WTC11 (cell line): Measurements from ENCODE around the gene CDPF1. TPM values are rescaled to one million over a fixed set of nuclear protein-coding genes. Genes with fewer than 3 reads are reported as not detected.

Experiments used
- ATAC-seq: fragments of 200-7000 bp; cut with Tn5 transposase; 2 replicates; pipeline ENCODE4 v1.10.0; 2021; ENCODE audit warnings: mild to moderate bottlenecking, moderate library complexity
- CTCF ChIA-PET: fragments of 300-600 bp; sonication (Branson Sonifier 250); formaldehyde crosslinking; loops from one replicate; lab custom pipeline; 2021; ENCODE audit warnings: antibody characterized with exemption; lab: Charles Lee
- POLR2A ChIA-PET: fragments of 350-600 bp; sonication (Branson Sonifier 250); formaldehyde crosslinking; loops from one replicate; lab custom pipeline; 2021; ENCODE audit warnings: antibody characterized with exemption; lab: Charles Lee
- DNase-seq: peaks from one replicate; pipeline ENCODE4 v3.0.0; 2021; ENCODE audit warnings: low spot score
- H3K27ac Mint-ChIP-seq: 2 replicates; pipeline ENCODE4 v1.8.0; 2021; ENCODE audit warnings: mixed read lengths
- H3K27me3 Mint-ChIP-seq: 2 replicates; pipeline ENCODE4 v1.8.0; 2021; ENCODE audit warnings: low read depth, mild to moderate bottlenecking, moderate library complexity, mixed read lengths
- H3K36me3 Mint-ChIP-seq: 2 replicates; pipeline ENCODE4 v1.8.0; 2021; ENCODE audit warnings: mixed read lengths
- H3K4me1 Mint-ChIP-seq: 2 replicates; pipeline ENCODE4 v1.8.0; 2022; ENCODE audit warnings: mixed read lengths
- H3K4me3 Mint-ChIP-seq: 2 replicates; pipeline ENCODE4 v1.8.0; 2021; ENCODE audit warnings: mild to moderate bottlenecking, moderate library complexity, mixed read lengths
- H3K9me3 Mint-ChIP-seq: 2 replicates; pipeline ENCODE4 v1.8.0; 2021; ENCODE audit warnings: mixed read lengths
- CREB1 ChIP-seq: sonication (generic); formaldehyde crosslinking; IDR thresholded peaks from 2 replicates; pipeline ENCODE4 v1.8.0; 2023; ENCODE audit warnings: mild to moderate bottlenecking, missing genetic modification reagents
- CREM ChIP-seq: sonication (generic); formaldehyde crosslinking; IDR thresholded peaks from 2 replicates; pipeline ENCODE4 v1.8.1; 2022; ENCODE audit warnings: mild to moderate bottlenecking, missing genetic modification reagents, moderate library complexity
- E2F1 ChIP-seq: sonication (generic); formaldehyde crosslinking; IDR thresholded peaks from 2 replicates; pipeline ENCODE4 v1.8.0; 2022; ENCODE audit warnings: mild to moderate bottlenecking, missing genetic modification reagents
- ERG ChIP-seq: fragments of 250-450 bp; sonication (Bioruptor Pico); IDR thresholded peaks from 2 replicates; pipeline ENCODE4 v1.8.0; 2021; ENCODE audit warnings: mild to moderate bottlenecking
- HMGA2 ChIP-seq: fragments of 250-450 bp; sonication (Bioruptor Pico); IDR thresholded peaks from 2 replicates; pipeline ENCODE4 v1.4.0; 2021; ENCODE audit warnings: mild to moderate bottlenecking, moderate library complexity
- HMGXB4 ChIP-seq: sonication (generic); formaldehyde crosslinking; IDR thresholded peaks from 2 replicates; pipeline ENCODE4 v1.8.1; 2023; ENCODE audit warnings: mild to moderate bottlenecking, moderate library complexity, missing genetic modification reagents
- JUN ChIP-seq: sonication (generic); formaldehyde crosslinking; IDR thresholded peaks from 2 replicates; pipeline ENCODE4 v1.8.0; 2023; ENCODE audit warnings: mild to moderate bottlenecking, missing genetic modification reagents
- MXD4 ChIP-seq: fragments of 250-450 bp; sonication (Bioruptor Pico); IDR thresholded peaks from 2 replicates; pipeline ENCODE4 v1.8.0; 2021; ENCODE audit warnings: mild to moderate bottlenecking, moderate library complexity, borderline replicate concordance
- NFATC4 ChIP-seq: fragments of 250-450 bp; sonication (Bioruptor Pico); IDR thresholded peaks from 2 replicates; pipeline ENCODE4 v1.9.0; 2021; ENCODE audit warnings: mild to moderate bottlenecking
- NR2C2 ChIP-seq: sonication (generic); formaldehyde crosslinking; IDR thresholded peaks from 2 replicates; pipeline ENCODE4 v1.8.0; 2022; ENCODE audit warnings: mild to moderate bottlenecking, missing genetic modification reagents
- RELA ChIP-seq: sonication (generic); formaldehyde crosslinking; IDR thresholded peaks from 2 replicates; pipeline ENCODE4 v1.8.1; 2022; ENCODE audit warnings: missing genetic modification reagents, mild to moderate bottlenecking, borderline replicate concordance
- RORB ChIP-seq: fragments of 250-450 bp; sonication (Bioruptor Pico); IDR thresholded peaks from 2 replicates; pipeline ENCODE4 v1.9.0; 2021; ENCODE audit warnings: mild to moderate bottlenecking
- TEAD4 ChIP-seq: sonication (generic); formaldehyde crosslinking; IDR thresholded peaks from 2 replicates; pipeline ENCODE4 v1.8.0; 2022; ENCODE audit warnings: mild to moderate bottlenecking, missing genetic modification reagents
- ZBTB21 ChIP-seq: sonication (generic); formaldehyde crosslinking; IDR thresholded peaks from 2 replicates; pipeline ENCODE4 v1.8.1; 2023; ENCODE audit warnings: mild to moderate bottlenecking, missing genetic modification reagents, borderline replicate concordance
- ZNF121 ChIP-seq: sonication (generic); formaldehyde crosslinking; IDR thresholded peaks from 2 replicates; pipeline ENCODE4 v1.8.0; 2023; ENCODE audit warnings: missing genetic modification reagents
- ZNF263 ChIP-seq: sonication (generic); formaldehyde crosslinking; IDR thresholded peaks from 2 replicates; pipeline ENCODE4 v1.8.1; 2022; ENCODE audit warnings: low read depth, mild to moderate bottlenecking, moderate library complexity, missing genetic modification reagents
- total RNA-seq: library from RNA; stranded (reverse); gene quantifications from 3 replicates; pipeline ENCODE4 v1.2.3, GENCODE V29; 2021
- TF ChIP-seq, protein P1 (sequence below): sonication (generic); formaldehyde crosslinking; IDR thresholded peaks from 2 replicates; pipeline ENCODE4 v1.8.1; 2022; ENCODE audit warnings: mild to moderate bottlenecking, missing genetic modification reagents, moderate library complexity, borderline replicate concordance
- TF ChIP-seq, protein P2 (sequence below): fragments of 200-600 bp; IDR thresholded peaks from 2 replicates; pipeline ENCODE4 v1.8.0; 2022; ENCODE audit warnings: antibody characterized with exemption
- TF ChIP-seq, protein P3 (sequence below): fragments of 250-450 bp; sonication (Bioruptor Pico); IDR thresholded peaks from 2 replicates; pipeline ENCODE4 v1.9.0; 2021; ENCODE audit warnings: mild to moderate bottlenecking

Gene CDPF1
- total RNA-seq, 1 experiment from 2014 or later, result 11.5 TPM

DNA sequence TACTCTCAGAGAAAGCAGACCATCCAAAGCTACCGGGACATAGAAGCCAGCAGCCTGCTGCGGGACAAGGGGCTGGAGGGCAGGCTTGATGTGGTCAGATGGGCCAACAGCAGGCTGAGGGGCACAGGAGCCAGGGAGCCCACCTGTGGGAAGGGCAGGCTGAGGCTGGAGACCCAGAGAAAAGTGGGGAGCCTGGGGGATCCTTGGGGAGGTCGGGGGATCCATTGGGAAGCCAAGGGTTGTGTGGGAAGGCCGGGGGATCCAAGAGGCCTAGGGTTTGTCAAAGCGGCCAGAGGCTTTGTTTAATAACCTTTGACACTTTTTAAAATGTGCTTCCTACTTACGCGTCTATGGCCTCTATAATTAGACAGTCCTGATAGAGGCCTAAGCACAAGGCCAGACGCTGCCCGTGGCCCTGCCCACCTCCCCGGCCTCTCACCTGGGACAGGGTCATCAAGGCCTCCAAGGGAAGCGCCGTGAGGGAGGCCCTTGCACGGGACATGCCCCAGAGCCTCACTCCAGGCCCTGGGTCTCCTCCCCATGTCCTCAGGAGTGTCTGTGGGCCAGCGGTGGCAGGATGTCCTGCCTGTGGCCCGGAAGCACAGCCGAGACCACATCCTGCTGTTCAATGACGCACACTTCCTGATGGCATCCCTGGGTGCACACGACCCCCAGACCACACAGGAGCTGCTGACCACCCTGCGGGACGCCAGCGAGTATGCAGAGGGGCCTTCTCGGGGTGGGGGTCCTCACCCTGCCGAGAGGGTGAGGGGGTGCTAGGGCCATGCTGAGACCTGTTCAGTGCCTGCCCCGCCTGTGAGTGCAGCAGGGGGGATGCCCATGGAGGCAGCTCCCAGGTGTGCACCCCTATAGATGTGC lies 38.0 kb upstream of the CDPF1 start:
- no peak for ATAC-seq
- Mint-ChIP-seq H3K27ac (no peak overlapping the region), H3K4me1 (no peaks in the 10 kb centered on the region), H3K4me3 (no peak overlapping the region), H3K9me3 (no peaks in the 10 kb centered on the region), H3K27me3 (no peaks in the 10 kb centered on the region), H3K36me3 (peaks cover 25% of the 10 kb centered on the region)
- ChIA-PET CTCF (no interaction called here), POLR2A (no interaction called here)
- no peak for TF ChIP-seq ZNF263 (CRISPR knock-in tag)
- no peak for TF ChIP-seq NFATC4 (CRISPR knock-in tag)
- no peak for TF ChIP-seq CREM (CRISPR knock-in tag)
- no peak for TF ChIP-seq RORB (CRISPR knock-in tag)
- TF ChIP-seq ERG, result no peak
- TF ChIP-seq HMGXB4, result no peak
- TF ChIP-seq, protein P1, sequence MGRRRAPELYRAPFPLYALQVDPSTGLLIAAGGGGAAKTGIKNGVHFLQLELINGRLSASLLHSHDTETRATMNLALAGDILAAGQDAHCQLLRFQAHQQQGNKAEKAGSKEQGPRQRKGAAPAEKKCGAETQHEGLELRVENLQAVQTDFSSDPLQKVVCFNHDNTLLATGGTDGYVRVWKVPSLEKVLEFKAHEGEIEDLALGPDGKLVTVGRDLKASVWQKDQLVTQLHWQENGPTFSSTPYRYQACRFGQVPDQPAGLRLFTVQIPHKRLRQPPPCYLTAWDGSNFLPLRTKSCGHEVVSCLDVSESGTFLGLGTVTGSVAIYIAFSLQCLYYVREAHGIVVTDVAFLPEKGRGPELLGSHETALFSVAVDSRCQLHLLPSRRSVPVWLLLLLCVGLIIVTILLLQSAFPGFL, result no peak
- no peak for TF ChIP-seq CREB1 (CRISPR knock-in tag)
- no peak for TF ChIP-seq TEAD4 (CRISPR knock-in tag)
- TF ChIP-seq MXD4, result no peak
- TF ChIP-seq E2F1 (CRISPR knock-in tag), result no peak
- TF ChIP-seq JUN, result no peak
- TF ChIP-seq HMGA2 (CRISPR knock-in tag), result no peak
- TF ChIP-seq, protein P2, sequence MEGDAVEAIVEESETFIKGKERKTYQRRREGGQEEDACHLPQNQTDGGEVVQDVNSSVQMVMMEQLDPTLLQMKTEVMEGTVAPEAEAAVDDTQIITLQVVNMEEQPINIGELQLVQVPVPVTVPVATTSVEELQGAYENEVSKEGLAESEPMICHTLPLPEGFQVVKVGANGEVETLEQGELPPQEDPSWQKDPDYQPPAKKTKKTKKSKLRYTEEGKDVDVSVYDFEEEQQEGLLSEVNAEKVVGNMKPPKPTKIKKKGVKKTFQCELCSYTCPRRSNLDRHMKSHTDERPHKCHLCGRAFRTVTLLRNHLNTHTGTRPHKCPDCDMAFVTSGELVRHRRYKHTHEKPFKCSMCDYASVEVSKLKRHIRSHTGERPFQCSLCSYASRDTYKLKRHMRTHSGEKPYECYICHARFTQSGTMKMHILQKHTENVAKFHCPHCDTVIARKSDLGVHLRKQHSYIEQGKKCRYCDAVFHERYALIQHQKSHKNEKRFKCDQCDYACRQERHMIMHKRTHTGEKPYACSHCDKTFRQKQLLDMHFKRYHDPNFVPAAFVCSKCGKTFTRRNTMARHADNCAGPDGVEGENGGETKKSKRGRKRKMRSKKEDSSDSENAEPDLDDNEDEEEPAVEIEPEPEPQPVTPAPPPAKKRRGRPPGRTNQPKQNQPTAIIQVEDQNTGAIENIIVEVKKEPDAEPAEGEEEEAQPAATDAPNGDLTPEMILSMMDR, result no peak
- TF ChIP-seq, protein P3, sequence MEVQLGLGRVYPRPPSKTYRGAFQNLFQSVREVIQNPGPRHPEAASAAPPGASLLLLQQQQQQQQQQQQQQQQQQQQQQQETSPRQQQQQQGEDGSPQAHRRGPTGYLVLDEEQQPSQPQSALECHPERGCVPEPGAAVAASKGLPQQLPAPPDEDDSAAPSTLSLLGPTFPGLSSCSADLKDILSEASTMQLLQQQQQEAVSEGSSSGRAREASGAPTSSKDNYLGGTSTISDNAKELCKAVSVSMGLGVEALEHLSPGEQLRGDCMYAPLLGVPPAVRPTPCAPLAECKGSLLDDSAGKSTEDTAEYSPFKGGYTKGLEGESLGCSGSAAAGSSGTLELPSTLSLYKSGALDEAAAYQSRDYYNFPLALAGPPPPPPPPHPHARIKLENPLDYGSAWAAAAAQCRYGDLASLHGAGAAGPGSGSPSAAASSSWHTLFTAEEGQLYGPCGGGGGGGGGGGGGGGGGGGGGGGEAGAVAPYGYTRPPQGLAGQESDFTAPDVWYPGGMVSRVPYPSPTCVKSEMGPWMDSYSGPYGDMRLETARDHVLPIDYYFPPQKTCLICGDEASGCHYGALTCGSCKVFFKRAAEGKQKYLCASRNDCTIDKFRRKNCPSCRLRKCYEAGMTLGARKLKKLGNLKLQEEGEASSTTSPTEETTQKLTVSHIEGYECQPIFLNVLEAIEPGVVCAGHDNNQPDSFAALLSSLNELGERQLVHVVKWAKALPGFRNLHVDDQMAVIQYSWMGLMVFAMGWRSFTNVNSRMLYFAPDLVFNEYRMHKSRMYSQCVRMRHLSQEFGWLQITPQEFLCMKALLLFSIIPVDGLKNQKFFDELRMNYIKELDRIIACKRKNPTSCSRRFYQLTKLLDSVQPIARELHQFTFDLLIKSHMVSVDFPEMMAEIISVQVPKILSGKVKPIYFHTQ (CRISPR knock-in tag), result no peak
- TF ChIP-seq NR2C2 (CRISPR knock-in tag), result no peak
- TF ChIP-seq ZNF121, result no peak
- no peak for TF ChIP-seq ZBTB21 (CRISPR knock-in tag)
- TF ChIP-seq RELA (CRISPR knock-in tag), result no peak
- DNase-seq, result no peak
